HG03108 (cell line): ENCODE data around the gene CACNA2D3.

Experiments
- ATAC-seq: cut with Tn5 transposase; IDR thresholded peaks from one replicate; pipeline ENCODE4 v1.9.1; 2021; ENCODE audit warnings: moderate library complexity; ENCODE audit not compliant: unreplicated experiment

Gene CACNA2D3

DNA sequence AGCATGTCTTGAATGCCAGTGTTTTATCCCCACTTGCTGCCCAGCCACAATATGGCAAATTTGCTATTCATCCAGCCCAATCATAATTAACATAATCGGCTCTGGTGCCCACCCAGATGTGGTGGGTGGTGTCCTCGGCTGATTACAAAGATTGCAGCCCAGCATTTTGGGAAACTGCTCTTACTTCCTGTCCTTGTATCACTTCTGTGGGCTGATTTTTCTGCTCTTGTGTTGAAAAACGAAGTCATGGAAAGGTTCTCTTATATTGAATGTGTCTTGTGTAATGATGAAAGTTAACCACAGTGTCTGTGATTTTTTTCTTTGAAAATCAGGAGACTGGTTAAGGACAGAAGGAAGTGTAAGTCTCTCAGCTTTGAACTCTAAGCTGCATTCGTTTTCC, 141.7 kb downstream of the CACNA2D3 start:
- ATAC-seq = no peak

DNA sequence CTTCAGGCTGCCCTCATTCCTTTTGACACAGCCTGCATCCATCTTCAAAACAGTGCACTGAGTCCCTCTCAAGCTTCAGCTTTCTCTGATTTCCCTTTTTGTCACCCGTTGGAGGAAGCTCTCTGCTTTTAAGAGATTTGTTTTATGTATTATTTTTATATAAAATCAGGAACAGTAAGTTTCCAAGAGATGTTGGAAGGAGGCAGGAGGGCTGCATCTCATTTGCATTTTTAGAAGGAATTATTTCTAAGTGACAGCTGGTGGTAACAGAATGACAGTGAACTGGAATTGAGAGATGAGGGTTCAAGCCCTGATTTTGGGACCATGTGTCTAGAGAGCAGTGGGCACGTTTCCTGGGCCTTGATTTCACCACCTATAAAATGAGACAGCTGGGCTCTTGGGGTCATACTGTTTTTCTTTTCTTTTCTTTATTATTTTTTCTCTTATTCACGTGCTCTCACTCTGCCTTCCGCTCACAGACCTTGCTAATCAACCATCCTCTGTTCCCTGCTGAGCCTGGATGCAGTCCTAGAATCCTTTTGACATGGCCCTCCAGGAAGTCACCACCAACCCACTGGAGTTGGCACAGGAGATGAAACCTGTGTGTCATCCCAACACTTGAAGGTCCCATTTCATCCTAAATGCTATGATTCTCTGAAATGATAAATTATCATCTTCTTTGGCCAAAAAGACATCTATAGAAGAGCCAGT, 148.6 kb downstream of the CACNA2D3 start:
- ATAC-seq = no peak

DNA sequence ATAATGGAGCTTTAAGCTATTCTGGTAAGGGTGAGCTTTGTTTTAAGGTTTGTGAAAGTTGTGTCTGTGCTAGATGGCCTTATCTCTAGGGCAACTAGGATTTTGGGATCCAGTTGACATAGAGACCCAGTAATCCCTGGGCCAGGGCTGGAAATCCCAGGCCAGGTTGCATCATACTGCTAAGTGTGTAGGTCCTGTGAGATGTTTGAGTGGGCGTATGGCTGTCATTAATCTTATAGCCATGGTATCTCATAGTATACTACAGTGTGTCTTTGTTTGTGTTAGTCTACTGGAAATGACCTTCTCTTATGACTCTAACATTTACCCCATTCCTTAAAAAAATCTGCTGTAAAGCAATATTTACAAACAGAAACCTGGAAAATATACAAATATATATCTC, 151.4 kb downstream of the CACNA2D3 start:
- ATAC-seq = no peak

DNA sequence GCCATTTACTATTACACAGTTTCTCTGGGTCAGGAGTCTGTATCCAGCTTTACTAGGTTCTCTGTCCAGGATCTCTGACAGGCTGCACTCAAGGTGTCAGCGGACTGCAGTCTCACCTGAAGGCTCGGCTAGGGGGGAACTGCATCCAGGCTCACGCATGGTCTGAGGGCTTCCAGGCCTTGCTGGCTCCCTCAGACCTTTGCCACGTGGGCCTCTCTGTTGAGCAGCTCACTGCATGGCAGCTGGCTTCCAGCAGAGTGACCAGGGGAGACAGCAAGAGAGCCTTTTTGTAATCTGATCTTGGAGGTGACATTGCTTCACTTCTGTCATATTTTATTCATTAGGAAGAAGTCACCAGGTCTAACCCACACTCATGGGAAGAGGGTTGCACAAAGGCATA, 152.3 kb downstream of the CACNA2D3 start:
- no peak for ATAC-seq

DNA sequence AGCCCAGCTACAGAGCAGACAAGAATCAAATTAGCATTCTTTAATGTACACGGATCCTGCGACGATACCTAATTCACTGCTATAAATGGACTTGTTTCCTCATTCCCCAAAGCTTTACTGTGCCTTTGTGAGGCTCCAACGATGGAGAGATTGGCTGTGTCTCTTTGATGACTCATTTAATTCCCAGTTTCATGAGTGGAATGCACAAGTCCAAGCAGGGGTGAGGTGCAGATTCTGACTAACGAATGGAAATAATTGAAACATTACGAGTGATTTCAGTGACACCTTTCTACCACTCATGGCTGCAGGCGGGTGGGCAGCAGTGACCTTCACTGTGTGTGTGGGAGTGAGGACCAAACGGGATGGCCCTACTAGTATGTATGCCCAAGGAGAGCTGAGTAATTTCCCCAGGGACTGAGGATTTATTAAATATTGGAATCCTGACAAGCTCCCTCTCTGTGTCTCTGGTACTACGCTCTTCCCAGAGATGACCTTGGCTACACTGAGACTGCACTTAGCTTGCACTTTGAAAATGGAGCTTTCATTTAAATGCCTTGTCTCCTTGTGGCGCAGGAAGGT, 156.7 kb downstream of the CACNA2D3 start:
- ATAC-seq = no peak

GRCh38 chr3:54283470-54283869, 161.1 kb downstream of the CACNA2D3 start:
- no peak for ATAC-seq

DNA sequence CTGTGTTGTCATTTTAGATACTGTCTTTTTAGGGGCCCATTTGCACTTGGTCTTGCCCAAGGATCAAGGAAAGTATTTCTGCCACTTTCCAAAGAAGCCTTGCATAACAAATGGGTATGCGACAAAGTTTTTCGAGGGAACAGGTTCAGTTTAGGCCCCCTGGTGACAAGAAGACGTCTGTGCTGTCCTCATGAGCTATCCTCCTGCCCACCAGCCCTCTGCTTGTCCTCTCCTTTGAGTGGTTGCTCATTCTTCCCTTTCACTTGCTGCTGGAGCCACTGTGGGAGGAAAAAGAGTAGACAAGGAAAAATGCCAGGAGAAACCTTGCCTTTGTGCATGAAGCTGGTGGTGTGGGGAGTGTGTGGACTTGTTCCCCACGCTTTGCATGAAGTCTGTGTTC, 171.9 kb downstream of the CACNA2D3 start:
- no peak for ATAC-seq

DNA sequence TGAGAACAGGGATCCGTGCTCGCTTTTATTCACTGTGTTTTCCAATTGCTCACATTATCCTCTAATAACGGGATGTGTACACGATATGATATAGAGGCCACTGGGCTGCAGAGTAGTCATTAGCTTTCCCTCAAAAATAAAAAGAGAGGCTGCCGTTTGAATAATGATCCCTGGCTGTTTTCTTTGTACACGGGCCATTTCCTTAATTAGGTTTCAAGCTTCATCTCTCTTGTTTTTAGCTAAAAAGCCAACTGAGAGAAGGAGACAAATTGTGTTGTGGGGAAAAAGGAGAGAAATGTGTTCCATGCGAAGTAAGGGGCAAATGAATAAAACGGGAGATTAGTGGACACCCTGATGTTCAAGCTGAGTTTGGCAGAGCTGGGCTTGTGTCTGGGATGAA, 174.2 kb downstream of the CACNA2D3 start:
- ATAC-seq = no peak

DNA sequence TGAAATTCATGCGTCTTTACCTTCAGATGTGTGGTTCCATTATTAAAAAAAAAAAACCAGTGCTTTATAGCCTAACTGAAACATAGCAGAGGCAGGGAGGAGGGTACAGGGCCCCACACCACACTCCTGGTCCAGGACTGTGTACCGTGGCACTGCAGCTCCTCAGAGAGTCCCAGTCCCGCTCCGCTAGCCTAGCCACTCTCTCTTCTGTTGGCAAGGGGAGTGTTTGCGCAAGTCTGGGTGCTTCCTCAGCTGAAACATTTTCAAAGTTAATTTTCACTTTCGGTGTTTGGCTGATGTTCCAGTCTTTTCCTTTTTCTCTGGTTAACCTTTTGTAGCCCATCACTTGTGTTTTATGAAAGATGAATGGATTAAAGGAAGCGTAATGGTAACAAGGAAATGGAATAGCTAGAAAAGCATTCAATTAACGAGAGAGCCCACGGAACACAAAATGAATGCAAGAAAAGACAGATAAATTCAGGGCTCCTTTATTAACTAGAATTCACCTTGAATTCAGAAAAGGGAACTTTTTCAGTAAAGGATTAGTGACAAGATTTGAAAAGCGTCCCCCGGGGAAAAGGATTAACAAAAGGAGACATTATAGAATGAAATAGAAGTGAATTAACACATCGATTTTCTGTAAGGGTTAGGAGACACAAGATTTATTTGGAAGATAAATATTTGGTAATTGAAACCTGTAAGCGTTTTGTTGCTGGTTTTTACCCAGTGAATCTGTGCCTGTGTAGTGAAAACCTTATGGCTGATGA, 177.0 kb downstream of the CACNA2D3 start:
- ATAC-seq = no peak

DNA sequence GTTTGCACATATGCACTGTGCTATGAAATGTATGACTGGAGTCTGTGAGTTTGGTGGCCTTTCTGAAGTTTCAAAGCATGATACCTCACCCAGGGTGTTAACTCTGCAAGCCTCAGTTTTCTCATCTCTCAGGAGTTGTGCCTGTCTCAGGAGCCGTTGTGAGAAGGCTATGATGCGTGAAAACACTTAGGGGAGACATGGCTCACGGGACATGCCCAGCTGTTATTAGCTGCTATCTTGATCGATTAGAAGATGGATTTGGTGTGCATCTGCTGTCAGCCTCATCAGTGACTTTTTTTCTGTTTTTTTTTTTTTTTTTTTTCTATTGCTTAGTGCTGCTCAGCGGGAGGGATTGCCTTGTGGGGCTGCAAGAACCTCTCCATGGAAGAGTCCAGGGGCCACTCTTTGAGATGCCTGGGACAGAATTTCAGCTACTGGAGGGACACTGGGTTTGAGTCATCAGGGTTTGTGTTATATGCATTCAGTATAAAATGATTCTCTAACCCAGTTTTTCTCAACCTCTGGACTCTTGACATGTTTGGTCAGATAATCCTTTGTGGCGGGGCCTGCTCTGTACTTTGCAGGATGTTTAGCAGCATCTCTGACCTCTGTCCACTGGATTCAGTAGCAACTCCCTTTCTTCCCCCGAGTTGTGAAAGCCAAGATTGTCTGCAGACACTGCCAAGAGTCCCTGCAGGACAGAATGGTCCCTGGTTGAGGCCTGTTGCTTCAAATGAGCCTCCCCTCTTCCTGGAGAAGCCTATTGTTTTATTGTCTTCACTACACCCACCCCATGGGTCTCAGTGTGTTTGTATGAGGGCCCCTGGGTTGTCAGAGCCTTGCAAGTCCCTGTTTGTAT, 181.4 kb downstream of the CACNA2D3 start:
- ATAC-seq = no peak

- no peak for ATAC-seq
Observed at GRCh38 chr3:54304877-54305276, 182.5 kb downstream of the CACNA2D3 start.

- no peak for ATAC-seq
Observed at GRCh38 chr3:54305409-54306099, 183.2 kb downstream of the CACNA2D3 start.

DNA sequence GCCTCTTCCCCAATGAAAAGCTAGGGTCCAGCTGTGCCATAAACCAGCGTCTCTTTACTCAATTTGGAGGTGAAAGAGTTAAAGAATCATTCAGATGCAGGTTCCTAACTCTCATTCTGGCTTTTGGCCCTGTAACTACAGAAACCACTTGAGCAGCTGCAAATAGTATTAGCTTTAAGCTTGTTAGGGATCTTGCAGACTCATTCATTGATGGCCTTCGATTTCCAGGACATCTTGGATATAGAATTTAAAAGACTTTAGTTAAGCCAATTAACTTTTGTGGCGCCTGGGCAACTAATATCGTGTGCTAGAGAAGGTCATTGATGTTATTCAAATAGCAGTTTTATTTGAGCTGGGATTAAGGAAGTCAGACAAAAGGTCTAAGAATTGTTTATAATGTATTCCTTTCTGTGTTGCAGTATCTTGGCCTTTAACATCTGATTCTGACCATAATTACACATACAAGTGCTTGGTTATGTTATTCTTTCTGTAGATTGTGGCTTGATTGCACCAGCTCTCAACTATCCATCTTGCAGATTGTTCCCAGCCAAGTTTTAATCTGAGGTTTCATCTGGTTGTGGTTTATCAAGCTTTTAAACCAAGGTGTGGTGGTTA, 185.3 kb downstream of the CACNA2D3 start:
- no peak for ATAC-seq

DNA sequence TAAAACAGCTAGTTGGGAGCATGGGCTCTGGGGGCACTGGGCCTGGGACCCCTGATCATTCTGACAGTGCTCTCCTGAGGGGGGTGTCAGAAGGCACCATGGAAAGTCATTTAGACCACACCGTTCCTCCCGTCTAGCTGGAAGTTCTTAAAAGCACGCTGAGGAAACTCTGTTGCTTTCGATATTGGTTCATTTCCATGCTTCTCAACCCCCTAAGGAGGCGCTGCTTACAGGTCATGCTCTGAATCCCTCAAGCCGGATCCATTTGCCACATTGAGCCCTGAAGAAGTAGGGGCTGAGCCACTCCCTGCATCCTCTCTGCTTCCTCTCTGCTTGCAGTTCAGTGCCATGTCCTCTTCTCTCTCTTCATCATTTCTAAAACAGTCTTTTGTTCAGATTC, 187.2 kb downstream of the CACNA2D3 start:
- no peak for ATAC-seq

DNA sequence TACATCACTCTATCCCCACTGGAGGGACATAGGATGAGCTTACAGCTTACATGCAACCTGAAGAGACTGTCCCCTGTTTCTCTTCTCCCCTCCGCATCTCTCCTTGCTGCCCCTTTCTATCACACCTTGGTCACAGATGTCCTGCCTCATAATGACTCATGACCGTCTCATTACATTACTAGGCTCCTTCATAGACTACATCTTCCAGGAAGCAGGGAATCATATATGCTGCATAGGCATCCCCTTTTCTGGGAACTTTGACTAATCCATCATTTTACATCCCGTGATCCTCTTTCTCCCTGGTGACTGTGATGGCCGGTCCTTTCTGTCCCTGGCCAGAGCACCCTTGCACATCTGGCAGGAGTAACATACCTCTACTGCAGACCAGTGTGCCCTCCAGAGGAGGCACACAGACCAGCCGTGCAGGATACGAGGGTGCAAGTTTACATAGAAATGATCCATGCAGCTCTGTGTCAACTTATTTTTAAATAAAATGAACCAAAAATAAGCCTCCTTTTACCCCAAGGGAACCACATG, 188.9 kb downstream of the CACNA2D3 start:
- ATAC-seq = no peak

DNA sequence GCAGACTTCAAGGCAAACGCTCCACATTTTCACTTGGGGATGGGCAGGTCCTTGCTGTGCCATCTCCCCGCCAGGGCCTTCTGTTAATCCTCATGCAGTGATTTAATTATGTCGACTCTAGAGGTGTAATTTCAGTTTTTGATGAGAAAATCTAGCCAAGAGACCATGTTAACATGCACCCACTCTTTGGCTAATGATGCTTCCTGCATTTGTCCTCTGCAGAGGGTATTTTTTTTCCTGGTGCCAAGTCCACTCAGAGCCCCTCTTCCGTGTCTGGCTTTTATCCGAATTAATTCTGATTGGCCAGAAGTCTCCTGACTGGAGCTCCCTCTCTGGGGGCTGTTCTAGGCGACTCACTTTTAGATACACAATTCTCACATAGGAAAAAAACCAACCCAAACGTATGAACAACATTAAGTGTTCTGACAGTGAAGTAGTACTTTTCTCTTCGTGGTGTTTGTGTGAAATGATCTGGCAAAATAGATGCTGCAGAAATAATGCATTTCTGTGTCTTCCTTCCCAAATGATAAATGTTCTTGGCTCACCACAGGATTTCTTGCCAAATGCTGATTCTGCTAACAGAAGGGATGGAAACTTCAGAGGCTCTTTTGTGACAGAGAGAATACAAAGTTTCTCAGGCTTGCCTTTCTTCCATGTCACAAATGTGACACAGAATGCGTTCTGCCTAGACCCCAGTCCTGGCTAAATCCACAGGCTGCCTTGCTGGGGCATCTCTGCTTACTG, 190.0 kb downstream of the CACNA2D3 start:
- no peak for ATAC-seq

DNA sequence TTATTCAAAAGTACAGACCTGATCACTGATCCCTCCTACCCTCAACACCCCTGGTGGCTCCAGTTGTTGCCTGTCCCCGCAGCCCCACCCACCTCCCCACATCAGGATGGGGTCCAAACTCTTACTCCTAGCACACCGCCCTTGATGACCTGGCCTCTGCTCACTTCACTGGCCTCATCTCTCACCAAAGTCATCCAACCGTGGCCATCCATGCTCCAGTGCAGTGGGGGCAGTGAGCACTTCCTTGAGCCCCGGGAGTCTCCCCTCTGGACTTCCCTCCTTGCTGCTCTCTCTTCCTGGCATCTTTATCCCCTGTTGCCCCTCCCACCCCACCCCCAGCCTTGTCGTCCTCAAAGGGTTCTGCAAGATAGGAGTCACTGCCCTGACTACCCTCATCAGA, 191.1 kb downstream of the CACNA2D3 start:
- ATAC-seq = no peak

GRCh38 chr3:54321520-54321919, 199.2 kb downstream of the CACNA2D3 start:
- ATAC-seq = no peak

- ATAC-seq = no peak
Observed at GRCh38 chr3:54322354-54322753, 200.0 kb downstream of the CACNA2D3 start.
